IPS-18a (cell line): ENCODE data around the gene ZNF324.

Experiments
- H3K27ac ChIP-seq: one replicate; pipeline ENCODE4 v1.5.1; 2013; ENCODE audit warnings: low read length
- H3K27me3 ChIP-seq: one replicate; pipeline ENCODE4 v1.6.1; 2013; ENCODE audit warnings: mild to moderate bottlenecking, low read length; ENCODE audit not compliant: control insufficient read depth, insufficient read depth
- H3K36me3 ChIP-seq: one replicate; pipeline ENCODE4 v1.6.1; 2013; ENCODE audit warnings: low read depth, low read length; ENCODE audit not compliant: control insufficient read depth
- H3K4me1 ChIP-seq: one replicate; pipeline ENCODE4 v1.6.1; 2013; ENCODE audit warnings: low read depth, low read length; ENCODE audit not compliant: control insufficient read depth
- H3K4me3 ChIP-seq: one replicate; pipeline ENCODE4 v1.5.1; 2013; ENCODE audit warnings: low read length
- H3K9ac ChIP-seq: one replicate; pipeline ENCODE4 v1.6.1; 2013; ENCODE audit warnings: mild to moderate bottlenecking, low read length, moderate library complexity
- H3K9me3 ChIP-seq: one replicate; pipeline ENCODE4 v1.6.1; 2013; ENCODE audit warnings: low read depth, low read length; ENCODE audit not compliant: control insufficient read depth

ZNF324 gene

GRCh38 chr19:58511353-58512208 lies 44.7 kb downstream of the ZNF324 start, which contains the start of gene SLC27A5:
Gene SLC27A5, minus strand, starts transcription at chr19:58511992. Its CDS starts 37 bp downstream, at chr19:58511955.
- no peak within 1 kb of the TSS for H3K27ac ChIP-seq
- H3K27me3 ChIP-seq, result no peaks in the 10 kb centered on the region
- H3K4me1 ChIP-seq, result peaks cover 15% of the 10 kb centered on the region

GRCh38 chr19:58513213-58513693 lies 46.4 kb downstream of the ZNF324 start:
- Histone ChIP-seq H3K4me1 (peaks cover 17% of the 10 kb centered on the region), H3K9ac (peak overlapping the region; percentile 26), H3K27ac (no peak overlapping the region), H3K9me3 (no peaks in the 10 kb centered on the region), H3K36me3 (no peaks in the 10 kb centered on the region), H3K27me3 (no peaks in the 10 kb centered on the region), H3K4me3 (no peak overlapping the region)

More at GRCh38 chr19:58511353-58512208, 44.7 kb downstream of the ZNF324 start, which contains the start of gene SLC27A5:
- Histone ChIP-seq H3K9ac (no peak within 1 kb of the TSS), H3K9me3 (no peaks in the 10 kb centered on the region), H3K4me3 (no peak within 1 kb of the TSS), H3K36me3 (no peaks in the 10 kb centered on the region)

GRCh38 chr19:58513694-58514563 lies 47.0 kb downstream of the ZNF324 start:
- H3K9ac ChIP-seq, result peak overlapping the region; percentile 57
- peak overlapping the region; percentile 55 for H3K4me3 ChIP-seq
- peak overlapping the region; percentile 35 for H3K27ac ChIP-seq
- no peaks in the 10 kb centered on the region for H3K9me3 ChIP-seq
- H3K36me3 ChIP-seq, result no peaks in the 10 kb centered on the region
- peaks cover 22% of the 10 kb centered on the region for H3K4me1 ChIP-seq
- no peaks in the 10 kb centered on the region for H3K27me3 ChIP-seq

GRCh38 chr19:58514564-58515022 lies 47.7 kb downstream of the ZNF324 start:
- no peaks in the 10 kb centered on the region for H3K9me3 ChIP-seq
- H3K27ac ChIP-seq, result peak overlapping the region; percentile 35
- peak overlapping the region; percentile 55 for H3K4me3 ChIP-seq
- H3K36me3 ChIP-seq, result no peaks in the 10 kb centered on the region
- H3K27me3 ChIP-seq, result no peaks in the 10 kb centered on the region
- peaks cover 22% of the 10 kb centered on the region for H3K4me1 ChIP-seq
- peak overlapping the region; percentile 57 for H3K9ac ChIP-seq

- Histone ChIP-seq H3K27me3 (no peaks in the 10 kb centered on the region), H3K27ac (no peak overlapping the region), H3K9me3 (no peaks in the 10 kb centered on the region), H3K9ac (no peak overlapping the region), H3K4me1 (peaks cover 22% of the 10 kb centered on the region), H3K36me3 (no peaks in the 10 kb centered on the region), H3K4me3 (no peak overlapping the region)
Measured at GRCh38 chr19:58515259-58515658, 48.4 kb downstream of the ZNF324 start.

- Histone ChIP-seq H3K36me3 (no peaks in the 10 kb centered on the region), H3K9me3 (no peaks in the 10 kb centered on the region), H3K27ac (no peak overlapping the region), H3K27me3 (no peaks in the 10 kb centered on the region), H3K4me3 (peak overlapping the region; percentile 28), H3K9ac (peak overlapping the region; percentile 27), H3K4me1 (peaks cover 22% of the 10 kb centered on the region)
Measured at GRCh38 chr19:58516246-58516836, 49.5 kb downstream of the ZNF324 start.

- Histone ChIP-seq H3K27ac (no peak overlapping the region), H3K36me3 (no peaks in the 10 kb centered on the region), H3K4me3 (no peak overlapping the region), H3K4me1 (peaks cover 22% of the 10 kb centered on the region), H3K9ac (no peak overlapping the region), H3K27me3 (no peaks in the 10 kb centered on the region), H3K9me3 (no peaks in the 10 kb centered on the region)
Measured at GRCh38 chr19:58516964-58517833, 50.3 kb downstream of the ZNF324 start.

- Histone ChIP-seq H3K27me3 (no peaks in the 10 kb centered on the region), H3K27ac (no peak overlapping the region), H3K9me3 (no peaks in the 10 kb centered on the region), H3K4me1 (peaks cover 22% of the 10 kb centered on the region), H3K4me3 (peak overlapping the region; percentile 93), H3K9ac (peak overlapping the region; percentile 98), H3K36me3 (no peaks in the 10 kb centered on the region)
Measured at GRCh38 chr19:58518256-58519086, 51.6 kb downstream of the ZNF324 start.

DNA sequence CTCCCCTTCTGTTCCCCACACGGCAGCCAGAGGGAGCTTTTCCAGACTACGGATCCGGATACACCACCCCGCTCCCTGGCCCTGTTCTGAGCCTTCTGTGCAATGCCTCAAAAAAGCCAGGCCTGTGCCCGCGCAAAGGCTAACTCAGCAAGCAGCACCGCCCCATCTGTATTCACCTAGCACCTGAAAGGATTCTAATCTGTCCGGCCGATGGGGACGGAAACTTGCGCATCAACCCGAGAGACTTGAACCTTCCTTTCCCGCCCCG lies 52.1 kb downstream of the ZNF324 start:
- no peaks in the 10 kb centered on the region for H3K36me3 ChIP-seq
- H3K4me1 ChIP-seq, result peaks cover 22% of the 10 kb centered on the region

More for the DNA sequence above, 52.1 kb downstream of the ZNF324 start:
- Histone ChIP-seq H3K9ac (peak overlapping the region; percentile 98), H3K9me3 (no peaks in the 10 kb centered on the region), H3K27me3 (no peaks in the 10 kb centered on the region), H3K4me3 (peak overlapping the region; percentile 93), H3K27ac (peak overlapping the region; percentile 86)
